Right lobe of liver (tissue), 4 donors: ENCODE results near the gene KLRC2.

Source experiments
- CTCF ChIP-seq, 4 donors: fragments of 200-600 bp in 3 of 4; fragments of 450-650 bp in 1 of 4; IDR thresholded peaks; one replicate each; pipeline versions ENCODE4 v1.5.1 to v1.8.0; 2016 to 2022; ENCODE audit warnings: antibody characterized with exemption in 4 of 4, mild to moderate bottlenecking in 2 of 4
- POLR2A ChIP-seq: fragments of 450-650 bp; IDR thresholded peaks from one replicate; pipeline ENCODE4 v1.6.1; 2017; ENCODE audit warnings: antibody characterized with exemption, mild to moderate bottlenecking
- donor health status: DM: no; HTN: no; CAD: no.
- donor health status: DM: no; HTN: no; CAD: no.
- donor health status: DM: no; HTN: yes; CAD: no.

GRCh38 chr12:10398168-10398567 is 37.6 kb downstream of the KLRC2 start:
- TF ChIP-seq CTCF (IDR thresholded peaks at IDR 0.05) (no peak), POLR2A (no peak)
